Peyer's patch (tissue), 4 donors: Measurements from ENCODE around the gene PTTG1IP.

Experiments used
- CTCF ChIP-seq, 6 experiments: fragments of 450-650 bp in 4 of 6; fragments of 200-600 bp in 2 of 6; sonication (generic) in 1 of 6; IDR thresholded peaks; one replicate each; pipeline ENCODE4 v1.5.1; 2017 to 2019; ENCODE audit warnings: antibody characterized with exemption in 6 of 6, mild to moderate bottlenecking in 3 of 6, moderate library complexity in 1 of 6
- POLR2A ChIP-seq, 2 donors: fragments of 450-650 bp; IDR thresholded peaks; one replicate each; pipeline ENCODE4 v1.5.1; 2017; ENCODE audit warnings: antibody characterized with exemption in 2 of 2, mild to moderate bottlenecking in 2 of 2, moderate library complexity in 2 of 2

GRCh38 chr21:44889625-44890337, 16.3 kb upstream of the PTTG1IP start:
- no peak for TF ChIP-seq CTCF (IDR thresholded peaks at IDR 0.05)
- TF ChIP-seq POLR2A (IDR thresholded peaks at IDR 0.05) = no peak
